Measurements from ENCODE around the gene PEAK3.
A peak's percentile ranks its signal among the peaks of the same experiment; 100 is the strongest.

PEAK3 gene

DNA sequence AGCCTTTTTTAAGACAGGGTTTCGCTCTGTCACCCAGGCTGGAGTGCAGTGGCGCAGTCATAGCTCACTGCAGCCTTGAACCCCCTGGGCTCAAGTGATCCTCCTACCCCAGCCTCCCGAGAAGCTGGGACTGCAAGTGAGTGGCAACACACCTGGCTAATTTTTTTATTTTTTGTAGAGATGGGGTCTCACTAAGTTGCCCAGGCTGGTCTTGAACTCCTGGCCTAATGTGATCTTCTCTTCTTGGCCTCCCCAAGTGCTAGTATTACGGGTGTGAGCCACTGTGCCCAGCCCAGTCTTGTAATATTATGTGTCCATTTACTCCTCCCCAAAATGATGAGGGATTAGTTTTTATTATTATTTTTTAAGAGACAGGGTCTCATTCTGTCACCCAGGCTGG lies 29.1 kb upstream of the PEAK3 start:
- TF ChIP-seq CTCF (IDR thresholded peaks at IDR 0.05; ENCODE audit: insufficient read depth, low read length, poor library complexity, severe bottlenecking), result no peak
- H3K4me3 ChIP-seq (replicated peaks; ENCODE audit: low read depth, low read length), result no peak overlapping the region
- no peaks in the 10 kb centered on the region for H3K36me3 ChIP-seq (ENCODE audit: control insufficient read depth, insufficient read depth, low read length)
- H3K27me3 ChIP-seq (replicated peaks; ENCODE audit: control insufficient read depth, insufficient read depth, low read length), result no peaks in the 10 kb centered on the region; the same call in 1 of the 2 replicates
- no peak for DNase-seq (ENCODE audit: extremely low read depth, insufficient read length)

DNA sequence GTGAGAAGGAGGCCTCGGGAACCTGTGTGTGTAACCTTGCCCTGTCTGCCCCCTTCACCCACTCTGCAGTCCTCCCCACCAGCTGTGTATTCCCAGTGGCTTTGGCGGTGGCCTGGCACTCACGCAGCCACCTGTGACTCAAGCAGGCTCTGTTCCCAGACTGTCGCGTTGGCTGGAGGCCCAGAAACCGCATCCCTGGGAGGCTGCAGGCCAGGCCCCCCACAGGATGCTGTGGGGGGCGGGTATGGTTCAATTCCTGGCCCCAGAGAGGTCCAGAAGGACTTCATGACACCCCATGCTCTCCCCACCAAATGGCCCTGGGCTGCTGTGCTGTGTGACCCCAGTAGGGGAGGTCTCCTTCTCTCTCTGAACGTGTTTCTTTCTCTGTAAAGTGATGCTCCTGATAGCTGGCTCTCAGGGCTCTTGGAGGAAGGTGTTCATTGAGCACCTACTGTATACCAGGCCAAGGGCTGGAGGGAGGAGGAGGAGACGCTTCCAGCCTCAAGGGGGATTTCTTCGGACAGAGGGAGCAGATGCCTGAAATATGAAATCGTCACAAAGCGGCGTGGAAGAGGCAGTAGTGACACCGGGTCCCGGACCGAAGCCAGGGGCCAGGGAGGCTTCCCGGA lies 27.9 kb upstream of the PEAK3 start:
- no peak for DNase-seq (ENCODE audit: extremely low read depth, insufficient read length)
- Histone ChIP-seq H3K4me3 (replicated peaks; ENCODE audit: low read depth, low read length) (no peak overlapping the region), H3K27me3 (replicated peaks; ENCODE audit: control insufficient read depth, insufficient read depth, low read length) (no peaks in the 10 kb centered on the region; the same call in 1 of the 2 replicates), H3K36me3 (ENCODE audit: control insufficient read depth, insufficient read depth, low read length) (no peaks in the 10 kb centered on the region)
- no peak for TF ChIP-seq CTCF (IDR thresholded peaks at IDR 0.05; ENCODE audit: insufficient read depth, low read length, poor library complexity, severe bottlenecking)

DNA sequence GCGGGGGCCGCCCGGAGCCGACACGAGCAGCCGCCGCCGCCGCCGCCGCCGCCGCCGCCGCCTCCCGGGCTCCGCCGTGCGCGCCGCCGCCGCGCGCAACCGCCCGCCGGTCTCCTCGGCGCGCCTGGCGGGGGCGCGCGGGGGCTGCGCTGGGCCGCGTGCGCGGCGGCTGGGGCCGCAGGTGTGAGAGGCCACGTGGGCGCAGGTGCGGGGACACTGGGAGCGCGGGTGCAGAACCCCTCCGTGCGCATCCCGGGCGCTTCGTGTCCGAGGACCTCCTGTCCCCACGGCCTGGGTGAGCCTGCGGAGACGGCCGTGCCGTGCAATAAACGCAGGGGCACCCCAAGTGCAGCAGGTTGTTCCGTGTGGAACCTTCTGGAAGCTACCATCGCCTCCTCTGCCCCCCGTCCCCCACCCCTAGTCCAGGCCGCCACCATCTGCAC lies 26.2 kb upstream of the PEAK3 start, which contains the start of gene LINGO3:
TSS of gene LINGO3 (minus strand) at position 41 of the 443 bp plus-strand sequence. CDS start 16,378 bp downstream, outside the sequence.
- TF ChIP-seq CTCF (IDR thresholded peaks at IDR 0.05; ENCODE audit: insufficient read depth, low read length, poor library complexity, severe bottlenecking), result no peak
- peak within 1 kb of the TSS; percentile 31; the same call in 1 of the 2 replicates for H3K4me3 ChIP-seq (replicated peaks; ENCODE audit: low read depth, low read length)

GRCh38 chr19:2307518-2308012 lies 25.6 kb upstream of the PEAK3 start:
- Histone ChIP-seq H3K4me3 (replicated peaks; ENCODE audit: low read depth, low read length) (no peak overlapping the region), H3K27me3 (replicated peaks; ENCODE audit: control insufficient read depth, insufficient read depth, low read length) (no peaks in the 10 kb centered on the region; the same call in 1 of the 2 replicates), H3K36me3 (ENCODE audit: control insufficient read depth, insufficient read depth, low read length) (no peaks in the 10 kb centered on the region)
- no peak for TF ChIP-seq CTCF (IDR thresholded peaks at IDR 0.05; ENCODE audit: insufficient read depth, low read length, poor library complexity, severe bottlenecking)
- no peak for DNase-seq (ENCODE audit: extremely low read depth, insufficient read length)

More for the DNA sequence above, 26.2 kb upstream of the PEAK3 start, which contains the start of gene LINGO3:
- H3K36me3 ChIP-seq (ENCODE audit: control insufficient read depth, insufficient read depth, low read length), result no peaks in the 10 kb centered on the region
- no peaks in the 10 kb centered on the region; the same call in 1 of the 2 replicates for H3K27me3 ChIP-seq (replicated peaks; ENCODE audit: control insufficient read depth, insufficient read depth, low read length)
- no peak for DNase-seq (ENCODE audit: extremely low read depth, insufficient read length)

GRCh38 chr19:2306971-2307370 lies 25.0 kb upstream of the PEAK3 start:
- no peaks in the 10 kb centered on the region; the same call in 1 of the 2 replicates for H3K27me3 ChIP-seq (replicated peaks; ENCODE audit: control insufficient read depth, insufficient read depth, low read length)
- H3K4me3 ChIP-seq (replicated peaks; ENCODE audit: low read depth, low read length), result no peak overlapping the region
- no peak for DNase-seq (ENCODE audit: extremely low read depth, insufficient read length)
- TF ChIP-seq CTCF (IDR thresholded peaks at IDR 0.05; ENCODE audit: insufficient read depth, low read length, poor library complexity, severe bottlenecking), result no peak
- no peaks in the 10 kb centered on the region for H3K36me3 ChIP-seq (ENCODE audit: control insufficient read depth, insufficient read depth, low read length)

Data from GM06990 (cell line).